Stimulated activated CD4-positive, alpha-beta T cell treated with anti-CD3 and anti-CD28 coated beads, Interleukin-12 subunit alpha, Interleukin-12 subunit beta, amount 100 ng/mL, for 4 hours (primary cell): ENCODE data around the gene ACOT12.
"Not testable (repeated sequence)": the region's sequence is repeated elsewhere in the genome, so short reads cannot be mapped to it uniquely, and the experiment has no call there.

Experiments
- DNase-seq: peaks from one replicate; pipeline ENCODE4 v3.0.0-alpha.2; 2020

The ACOT12 gene

GRCh38 chr5:81337803-81338202, 56.1 kb downstream of the ACOT12 start:
- no peak for DNase-seq

DNA sequence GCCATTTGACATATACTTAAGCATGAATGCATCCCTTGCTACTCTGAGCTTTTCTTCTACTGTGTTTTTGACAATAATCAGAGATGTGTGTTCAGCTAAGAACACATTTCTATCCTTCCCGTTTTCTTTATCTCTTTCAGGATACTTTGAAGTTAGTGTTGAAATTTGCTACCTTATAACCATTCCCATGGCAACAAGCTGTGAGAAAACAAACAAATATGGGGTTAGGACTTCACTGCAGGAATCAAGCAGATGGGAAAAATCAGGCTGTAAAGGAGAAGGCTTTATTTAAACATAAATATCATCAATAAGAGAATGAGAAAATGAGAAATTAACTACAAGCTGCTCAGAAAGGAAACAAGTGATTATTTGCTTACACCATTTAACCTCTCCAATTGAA, 57.4 kb downstream of the ACOT12 start:
- DNase-seq = no peak

- no peak for DNase-seq
Measured at GRCh38 chr5:81335946-81336345, 58.0 kb downstream of the ACOT12 start.

DNA sequence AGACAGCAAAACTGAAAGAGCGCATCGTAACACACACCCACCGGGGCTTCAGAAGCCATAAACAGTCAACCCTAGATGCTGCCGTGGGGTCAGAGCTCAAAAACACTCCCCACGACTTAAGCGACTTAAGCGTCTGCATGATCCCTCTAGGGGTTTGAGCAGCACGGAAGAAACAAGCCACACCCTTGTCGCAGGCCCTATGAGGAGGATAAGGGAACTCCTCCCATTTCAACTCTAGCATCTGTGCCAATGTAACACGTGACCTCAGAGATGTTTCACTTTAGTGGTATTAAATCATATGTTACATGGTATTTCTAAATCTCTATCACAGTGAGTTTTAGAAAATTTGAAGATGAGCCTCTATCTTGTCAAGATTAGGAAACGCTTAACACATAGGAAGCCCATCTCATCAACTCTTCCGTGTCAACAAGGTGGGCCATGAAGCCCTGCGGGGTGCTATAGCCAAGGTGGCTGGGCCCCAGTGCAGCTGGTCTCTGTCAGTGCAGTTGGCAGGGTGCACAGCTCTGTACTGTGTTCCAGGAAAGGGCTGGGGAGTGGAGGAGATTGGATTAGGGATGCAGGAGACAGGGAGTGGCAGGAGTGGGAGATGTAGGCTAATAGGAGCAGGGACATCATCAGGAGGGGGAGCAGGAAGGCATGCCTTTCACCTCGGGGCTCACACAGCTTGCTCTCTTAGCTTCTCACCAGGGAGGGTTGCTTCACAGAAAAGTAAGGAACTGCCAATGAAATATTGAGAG, 59.5 kb downstream of the ACOT12 start:
- DNase-seq = no peak

DNA sequence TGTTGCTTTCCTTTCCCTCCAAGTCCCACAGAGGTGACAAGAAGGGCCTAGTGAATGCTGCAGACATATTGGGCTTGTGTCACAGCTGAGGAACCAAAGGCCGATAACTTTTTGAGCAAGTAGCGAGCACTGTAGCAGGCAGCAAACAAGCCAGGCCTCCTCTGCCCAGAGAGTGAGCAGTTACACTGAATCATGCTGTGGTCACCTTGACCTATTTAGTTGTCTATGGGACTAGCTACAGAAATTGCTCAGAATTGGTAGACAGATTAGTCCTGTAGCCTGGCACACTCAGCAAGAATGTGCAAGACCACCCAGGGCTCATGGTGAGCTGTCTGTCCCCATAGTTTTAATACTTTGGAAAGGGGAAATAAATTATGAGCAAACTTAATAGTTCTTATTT, 67.4 kb downstream of the ACOT12 start:
- DNase-seq = no peak

DNA sequence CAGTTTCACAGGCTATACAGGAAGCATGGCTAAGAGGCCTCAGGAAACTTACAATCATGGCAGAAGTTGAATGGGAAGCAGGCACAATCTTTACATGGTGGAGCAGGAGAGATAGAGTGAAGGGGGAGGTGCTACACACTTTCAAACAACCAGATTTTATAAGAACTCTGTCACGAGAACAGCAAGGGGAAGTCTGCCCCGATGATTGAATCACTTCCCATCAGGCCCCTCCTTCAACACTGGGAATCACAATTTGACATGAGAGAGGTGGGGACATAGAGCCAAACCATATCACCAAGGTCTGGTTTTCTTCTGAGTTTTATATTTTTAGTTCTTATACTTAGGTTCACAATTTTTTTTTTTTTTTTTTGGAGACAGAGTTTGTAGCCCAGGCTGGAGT, 76.4 kb downstream of the ACOT12 start:
- no peak for DNase-seq

DNA sequence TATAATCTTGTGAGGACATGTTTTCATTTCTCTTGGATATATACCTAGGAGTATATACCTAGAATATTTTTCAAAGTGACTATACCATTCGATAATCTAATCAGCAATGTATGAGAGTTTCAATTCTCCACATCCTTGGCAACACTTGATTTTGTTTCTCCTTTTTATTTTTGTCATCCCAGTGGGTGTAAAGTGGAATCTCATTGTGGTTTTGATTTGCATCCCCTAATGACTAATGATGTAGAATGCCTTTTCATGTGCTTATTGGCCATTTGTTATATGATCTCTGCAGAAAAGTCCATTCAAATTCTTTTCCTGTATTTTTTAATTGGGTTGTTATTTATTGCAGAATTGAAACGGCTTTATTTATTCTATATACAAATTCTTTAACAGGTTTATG, 77.4 kb downstream of the ACOT12 start:
- no peak for DNase-seq

DNA sequence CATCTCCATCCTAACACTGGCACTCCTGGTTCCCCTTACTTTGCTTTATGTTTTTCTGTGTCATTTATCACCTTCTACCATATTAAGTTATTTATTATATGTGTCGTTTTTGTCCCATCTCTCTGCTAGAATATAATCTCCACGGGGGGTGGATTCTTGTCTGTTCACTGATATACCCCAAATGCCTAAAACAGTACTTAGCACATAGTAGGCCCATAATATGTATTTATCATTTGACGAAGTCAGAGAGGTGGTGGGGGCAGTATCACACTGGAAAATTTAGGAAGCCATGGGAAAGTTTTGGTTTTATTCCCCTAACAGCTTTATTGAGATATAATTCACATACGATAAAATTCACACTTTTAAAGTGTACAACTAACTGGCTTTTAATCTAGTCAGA, 78.1 kb downstream of the ACOT12 start:
- no peak for DNase-seq

- DNase-seq = no peak
Measured at GRCh38 chr5:81315336-81315735, 78.6 kb downstream of the ACOT12 start.

DNA sequence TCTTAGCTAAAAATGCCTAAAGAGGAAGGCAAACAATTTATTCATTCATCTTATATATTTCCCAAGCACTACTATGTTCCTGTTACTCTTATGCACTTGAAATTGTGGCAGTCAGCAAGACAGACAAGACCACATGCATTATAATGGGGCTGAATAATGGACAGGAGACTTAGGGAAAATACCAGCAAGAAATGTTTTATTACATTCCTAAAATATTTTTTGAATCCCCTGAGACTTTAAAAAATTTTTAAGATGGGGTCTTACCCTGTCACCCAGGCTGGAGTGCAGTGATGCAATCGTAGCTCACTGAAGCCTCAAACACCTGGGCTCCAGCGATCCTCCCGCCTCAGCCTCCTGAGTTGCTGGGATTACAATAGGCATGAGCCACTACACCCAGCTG, 79.4 kb downstream of the ACOT12 start:
- no peak for DNase-seq

GRCh38 chr5:81313686-81314085, 80.2 kb downstream of the ACOT12 start:
- no peak for DNase-seq

- DNase-seq = no peak
Measured at GRCh38 chr5:81313278-81313677, 80.7 kb downstream of the ACOT12 start.

- no peak for DNase-seq
Measured at GRCh38 chr5:81310402-81311063, 83.4 kb downstream of the ACOT12 start.

GRCh38 chr5:81308836-81309235, 85.1 kb downstream of the ACOT12 start:
- DNase-seq = no peak

DNA sequence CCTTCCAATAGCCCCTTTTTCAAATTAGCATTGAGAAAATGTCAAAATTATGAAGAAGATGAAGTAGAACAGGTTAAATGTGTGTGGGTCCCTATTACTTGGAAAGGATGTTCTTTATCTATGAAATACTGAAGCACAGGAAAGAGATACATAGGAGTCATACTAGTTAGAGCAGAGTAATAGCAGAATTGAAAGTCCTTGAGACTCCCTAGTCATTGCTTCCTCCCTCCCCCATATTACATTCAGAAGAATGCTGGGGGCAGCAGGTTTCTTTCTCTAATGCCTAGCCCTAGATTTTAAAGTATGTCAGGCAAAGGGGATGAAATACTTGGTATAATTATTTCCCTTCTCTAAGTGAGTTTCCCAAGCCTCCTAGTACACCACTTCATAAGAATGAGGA, 88.1 kb downstream of the ACOT12 start:
- DNase-seq = no peak

DNA sequence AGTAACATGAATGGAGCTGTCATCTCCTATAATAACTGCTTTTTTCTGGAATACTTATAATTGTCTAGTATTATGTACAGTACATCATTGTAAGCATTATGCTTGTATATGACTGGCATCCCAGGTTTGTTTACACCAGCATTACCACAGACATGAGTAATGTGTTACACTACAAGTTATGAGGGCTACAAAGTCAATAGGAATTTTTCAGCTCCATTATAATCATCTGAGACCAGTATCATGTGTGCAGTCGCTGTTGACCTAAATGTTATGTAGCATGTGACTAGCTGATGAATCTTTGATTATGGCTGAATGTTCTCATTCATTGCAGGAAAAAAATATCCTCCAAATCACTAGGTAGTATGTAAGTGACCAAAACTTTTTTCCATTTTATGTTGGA, 90.4 kb downstream of the ACOT12 start:
- DNase-seq = no peak

DNA sequence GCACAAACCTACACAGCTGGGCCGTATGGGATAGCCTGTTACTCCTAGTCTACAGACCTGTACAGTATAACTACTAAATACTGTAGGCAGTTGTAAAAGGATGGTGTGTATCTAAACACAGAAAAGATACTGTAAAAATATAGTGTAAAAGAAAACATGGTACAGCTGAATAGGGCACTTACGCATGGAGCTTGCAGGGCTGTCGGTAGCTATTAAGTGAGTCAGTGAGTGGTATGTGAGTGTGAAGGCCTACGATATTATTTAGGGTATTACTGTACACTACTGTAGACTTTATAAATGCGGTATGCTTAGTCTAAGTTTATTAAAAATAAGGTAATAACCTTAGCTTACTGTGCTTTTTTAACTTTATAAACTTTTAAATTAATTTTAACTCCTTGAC, 91.3 kb downstream of the ACOT12 start:
- no peak for DNase-seq

DNA sequence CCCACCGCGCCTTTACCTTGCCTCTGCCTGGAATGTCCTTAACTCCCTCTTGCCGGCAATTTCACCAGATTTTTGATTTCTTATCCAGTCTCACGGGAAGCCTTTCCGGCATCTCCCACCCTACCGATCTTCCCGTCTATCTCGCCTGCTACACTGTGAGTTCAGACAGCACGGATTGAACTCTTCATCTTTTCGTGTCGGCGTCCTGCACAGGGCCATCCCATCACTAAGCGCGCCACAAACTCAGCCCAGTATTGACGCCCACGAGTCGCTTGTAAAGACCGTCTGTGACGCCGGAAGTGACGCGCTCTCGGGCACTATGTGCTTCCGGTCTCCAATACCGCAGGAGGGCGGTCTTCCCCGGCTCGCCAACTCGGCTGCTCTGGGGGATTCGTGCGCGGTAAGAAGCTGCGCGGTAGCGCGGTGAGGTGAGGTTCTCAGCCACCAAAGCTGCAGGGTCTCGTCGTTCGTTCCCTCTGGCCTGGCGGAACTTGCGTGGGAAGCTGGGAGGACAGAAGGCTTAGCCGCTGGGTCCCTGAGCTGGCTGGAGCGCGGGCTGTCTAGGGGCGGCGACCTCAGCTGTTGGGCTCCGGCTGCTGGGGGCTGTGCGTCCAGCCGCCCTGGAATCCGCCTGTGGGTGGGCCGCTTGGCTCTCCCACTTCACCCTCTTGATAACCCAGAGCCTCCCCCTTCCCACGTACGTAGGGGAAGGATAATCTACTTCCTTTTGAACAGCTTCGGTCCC, 92.5 kb downstream of the ACOT12 start, which contains the start of gene ZCCHC9:
Gene ZCCHC9, plus strand, starts transcription at position 317 of the 745 bp plus-strand sequence. CDS start 3,171 bp downstream, outside the sequence.
- DNase-seq = peak; percentile 88

GRCh38 chr5:81300921-81301270, 93.0 kb downstream of the ACOT12 start:
- no peak for DNase-seq

GRCh38 chr5:81297531-81297930, 96.4 kb downstream of the ACOT12 start:
- no peak for DNase-seq

DNA sequence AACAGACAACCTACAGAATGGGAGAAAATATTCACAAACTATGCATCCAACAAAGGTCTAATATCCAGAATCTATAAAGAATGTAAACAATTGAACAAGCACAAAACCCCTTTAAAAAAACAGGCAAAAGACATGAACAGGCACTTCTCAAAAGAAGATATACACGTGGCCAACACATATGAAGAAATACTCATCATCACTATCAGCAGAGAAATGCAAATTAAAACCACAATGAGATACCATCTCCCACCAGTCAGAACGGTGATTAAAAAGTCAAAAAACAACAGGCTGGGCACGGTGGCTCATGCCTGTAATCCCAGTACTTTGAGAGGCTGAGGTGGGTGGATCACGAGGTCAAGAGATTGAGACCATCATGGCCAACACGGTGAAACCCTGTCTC, 99.9 kb downstream of the ACOT12 start:
- DNase-seq = not testable (repeated sequence)

DNA sequence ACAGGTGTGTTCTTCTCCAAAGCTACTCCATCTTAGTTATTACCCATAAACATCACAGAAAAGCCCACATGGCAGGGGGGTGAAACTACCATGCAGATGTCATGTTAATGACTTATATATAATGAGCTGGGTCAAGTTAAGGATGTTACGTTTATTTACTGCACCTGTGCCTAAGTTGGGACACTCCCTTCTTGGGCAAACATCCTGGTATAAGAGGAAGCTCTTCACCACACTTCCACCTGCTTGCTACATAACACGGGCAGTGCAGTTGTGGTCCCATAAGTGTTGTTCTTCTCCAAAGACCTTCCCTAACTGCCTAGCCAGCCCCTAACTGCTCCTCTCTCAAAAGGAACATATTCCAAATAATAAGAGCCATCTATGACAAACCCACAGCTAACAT, 101.8 kb downstream of the ACOT12 start:
- DNase-seq = no peak

GRCh38 chr5:81290146-81290545, 103.8 kb downstream of the ACOT12 start:
- DNase-seq = no peak

GRCh38 chr5:81288021-81288433, 105.9 kb downstream of the ACOT12 start:
- DNase-seq = no peak
